GM12801 (cell line): ENCODE results near the gene SRSF7.

Experiments used
- CTCF ChIP-seq: IDR thresholded peaks from one replicate; pipeline ENCODE4 v1.5.1; 2011; ENCODE audit warnings: control low read depth; ENCODE audit not compliant: insufficient read length; ENCODE audit errors: extremely low read depth

SRSF7 gene

DNA sequence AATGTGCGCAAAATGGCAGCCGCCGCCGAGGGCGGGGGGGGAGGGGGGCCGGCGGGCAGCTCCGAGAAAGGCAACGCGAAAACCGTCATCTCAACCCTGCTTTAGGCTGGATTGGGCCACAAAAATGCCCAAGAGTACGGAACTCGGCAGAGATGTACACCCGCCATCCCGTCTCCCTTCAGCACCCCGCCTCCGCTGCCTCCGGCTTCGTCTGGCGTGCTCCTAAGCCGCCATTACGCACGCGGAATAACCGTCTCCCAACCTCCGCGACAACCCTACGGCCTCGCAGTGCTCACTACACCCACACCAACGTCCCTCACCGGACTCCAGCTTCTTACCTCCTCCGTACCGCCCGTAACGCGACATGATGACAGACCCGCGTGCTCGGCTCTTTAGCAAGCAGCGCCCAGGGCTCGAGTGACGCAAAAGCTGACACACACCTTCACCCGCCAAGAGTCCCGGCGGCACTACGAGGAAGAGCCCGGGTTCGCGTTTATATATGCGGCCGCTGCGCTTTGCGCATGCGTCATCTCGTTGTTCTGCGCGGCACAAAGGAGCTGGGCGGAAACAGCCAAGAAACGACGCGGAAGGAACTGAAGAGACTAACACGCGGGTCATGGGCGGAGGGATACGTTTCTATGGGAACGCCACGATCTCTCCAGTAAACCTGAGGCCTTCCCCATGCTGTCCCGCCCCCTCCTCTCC, at the start of gene SRSF7:
TSS of gene SRSF7 (minus strand) at position 471 of the 705 bp plus-strand sequence. CDS start at position 366, 105 bp downstream.
- TF ChIP-seq CTCF: no peak

GRCh38 chr2:38797953-38798352, 46.8 kb upstream of the SRSF7 start:
- no peak for TF ChIP-seq CTCF

GRCh38 chr2:38797250-38797676, 46.1 kb upstream of the SRSF7 start:
- no peak for TF ChIP-seq CTCF

DNA sequence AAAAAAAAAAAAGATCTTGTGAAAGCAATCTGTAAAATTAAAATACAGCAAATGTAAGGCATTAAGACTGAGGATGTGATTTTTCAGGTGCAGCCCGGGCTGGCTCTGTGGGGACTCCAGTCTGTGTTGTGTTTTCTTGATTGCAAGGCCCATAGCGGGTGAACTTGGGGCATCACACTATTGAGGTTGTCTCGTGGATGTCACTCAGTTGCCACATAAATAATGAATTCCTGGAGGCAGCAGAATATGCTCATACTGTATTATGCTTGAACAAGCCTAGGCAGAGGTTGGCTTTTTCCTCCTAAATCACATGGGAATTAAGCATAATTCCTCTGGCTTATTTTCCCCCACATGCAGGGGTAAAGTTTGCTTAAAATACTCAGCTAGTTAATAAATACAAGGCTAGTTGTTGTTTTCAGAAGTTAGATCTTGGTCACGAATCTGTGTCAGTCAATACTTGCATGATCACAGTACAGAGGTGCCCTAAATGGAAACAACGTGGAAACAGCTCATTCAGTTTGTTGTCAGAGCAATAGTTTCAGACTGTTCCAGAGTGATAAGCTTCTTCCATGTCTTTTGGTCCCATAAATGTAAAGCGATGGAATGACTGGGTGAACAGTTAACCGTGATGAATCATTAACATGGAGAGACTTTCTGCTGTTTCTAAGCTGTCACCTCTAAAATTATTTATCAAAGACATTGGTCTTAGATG, 43.2 kb upstream of the SRSF7 start:
- no peak for TF ChIP-seq CTCF

DNA sequence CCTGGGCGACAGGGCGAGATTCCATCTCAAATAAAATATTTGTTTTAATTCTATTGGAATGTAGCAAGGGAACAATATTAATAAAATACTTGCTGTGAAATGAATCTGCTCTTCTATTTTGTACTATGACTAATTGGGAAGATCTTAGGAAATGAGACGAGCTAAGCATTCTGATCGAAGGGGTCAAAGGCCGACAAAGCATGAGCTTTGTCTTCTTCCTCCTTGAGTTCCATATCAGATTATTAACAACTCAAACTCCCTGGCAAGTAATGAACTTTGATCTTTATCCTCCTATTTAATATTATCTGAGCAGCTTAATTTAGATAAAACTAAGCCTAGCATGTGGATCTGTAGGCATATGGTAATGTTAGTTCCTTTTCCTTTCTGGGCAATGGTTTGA, 42.4 kb upstream of the SRSF7 start:
- TF ChIP-seq CTCF: no peak

DNA sequence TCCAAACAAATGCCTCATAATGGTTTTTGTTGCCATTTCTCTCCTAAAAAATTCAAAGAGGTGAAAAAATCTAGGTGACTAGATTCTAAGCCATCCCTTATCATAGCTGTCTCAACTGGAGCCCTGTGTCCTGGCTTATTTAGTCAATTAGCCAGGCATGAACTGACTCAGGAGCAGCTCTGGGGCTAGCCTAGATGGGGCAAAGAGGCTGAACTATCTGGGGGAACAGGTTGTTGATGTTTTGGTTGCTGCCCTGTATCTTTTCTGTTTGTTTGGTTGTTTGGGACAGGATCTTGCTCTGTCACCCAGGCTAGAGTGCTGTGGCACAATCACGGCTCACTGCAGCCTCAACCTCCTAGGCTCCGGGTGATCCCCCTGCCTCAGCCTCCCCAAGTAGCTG, 41.6 kb upstream of the SRSF7 start:
- TF ChIP-seq CTCF: no peak

DNA sequence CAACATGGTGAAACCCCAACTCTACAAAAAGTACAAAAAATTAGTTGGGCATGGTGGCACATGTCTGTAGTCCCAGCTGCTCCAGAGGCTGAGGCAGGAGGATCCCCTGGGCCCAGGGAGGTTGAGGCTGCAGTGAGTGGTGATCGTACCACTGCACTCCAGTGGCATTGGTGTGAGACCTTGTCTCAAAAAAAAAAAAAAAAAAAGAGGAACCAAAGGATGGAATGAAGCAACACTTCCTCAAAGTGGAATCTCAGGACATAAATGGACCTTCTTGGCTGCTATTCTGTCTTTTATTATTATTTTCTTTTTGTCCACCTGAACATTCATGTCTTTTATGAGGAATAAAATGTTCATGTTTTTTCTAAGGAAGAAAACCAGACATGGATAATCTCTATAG, 40.6 kb upstream of the SRSF7 start:
- no peak for TF ChIP-seq CTCF
